A549 (cell line): ENCODE data around the gene KRT222. TPM values are rescaled to one million over a fixed set of nuclear protein-coding genes. Genes with fewer than 3 reads are reported as not detected.

Experiments
- ATAC-seq, 2 experiments: fragments of 200-7000 bp in 1 of 2; fragments of >200 bp in 1 of 2; cut with Nextera tagmentation in 1 of 2; cut with Tn5 transposase in 1 of 2; 3 replicates each; pipeline versions ENCODE4 v1.8.0 to v1.9.1; 2018 to 2020; ENCODE audit warnings: mild to moderate bottlenecking in 1 of 2, moderate library complexity in 1 of 2
- CTCF ChIA-PET: fragments of 300-600 bp; sonication (Branson Sonifier 250); formaldehyde crosslinking; extraction: SDS; loops from one replicate; lab custom pipeline; 2021; ENCODE audit warnings: antibody characterized with exemption, inconsistent platforms; lab: Yijun Ruan, JAX
- POLR2A ChIA-PET: fragments of 350-600 bp; formaldehyde crosslinking; extraction: SDS; loops from one replicate; lab custom pipeline; 2021; ENCODE audit warnings: antibody characterized with exemption, inconsistent platforms; lab: Yijun Ruan, JAX
- DNase-seq, 2 experiments: peaks; one replicate each; pipeline versions ENCODE4 v3.0.0 to v3.0.0-alpha.2; 2011 to 2016; ENCODE audit warnings: low read depth in 1 of 2, low spot score in 1 of 2
- FAIRE-seq: peaks from 2 replicates; lab custom pipeline; 2011; peaks lifted over from hg19 to GRCh38; lab: Jason Lieb, UNC
- H3K27ac ChIP-seq, 2 experiments: fragments of >200 bp; sonication (Bioruptor Twin); formaldehyde crosslinking; 3 replicates each; pipeline ENCODE4 v1.5.1; 2016 to 2017
- H3K4me1 ChIP-seq: fragments of >200 bp; sonication (Bioruptor Twin); formaldehyde crosslinking; 3 replicates; pipeline ENCODE4 v1.6.1; 2016
- H3K4me2 ChIP-seq: fragments of >200 bp; sonication (Bioruptor Twin); formaldehyde crosslinking; 3 replicates; pipeline ENCODE4 v1.6.1; 2016
- H3K4me3 ChIP-seq: fragments of >200 bp; sonication (Bioruptor Twin); formaldehyde crosslinking; 3 replicates; pipeline ENCODE4 v1.5.1; 2016
- H3K9me3 ChIP-seq: fragments of >200 bp; sonication (Bioruptor Twin); formaldehyde crosslinking; 3 replicates; pipeline ENCODE4 v1.6.1; 2016
- CBX8 ChIP-seq: fragments of 200-600 bp; sonication (generic); IDR thresholded peaks from 2 replicates; pipeline ENCODE4 v1.6.1; 2016
- CHD2 ChIP-seq: fragments of 150-350 bp; IDR thresholded peaks from 2 replicates; pipeline ENCODE4 v1.6.1; 2014; ENCODE audit warnings: low read length; ENCODE audit not compliant: partially characterized antibody
- EHF ChIP-seq: fragments of 250-450 bp; sonication (Bioruptor Pico); IDR thresholded peaks from 2 replicates; pipeline ENCODE4 v1.5.0; 2020; ENCODE audit warnings: mild to moderate bottlenecking
- EHMT2 ChIP-seq: fragments of 200-600 bp; sonication (generic); IDR thresholded peaks from 2 replicates; pipeline ENCODE4 v1.6.1; 2016; ENCODE audit warnings: antibody characterized with exemption, low read depth, mild to moderate bottlenecking, moderate library complexity
- ELK1 ChIP-seq: fragments of 150-350 bp; IDR thresholded peaks from 2 replicates; pipeline ENCODE4 v1.6.1; 2014; ENCODE audit warnings: low read depth, mild to moderate bottlenecking, low read length
- ESRRA ChIP-seq: fragments of 150-350 bp; IDR thresholded peaks from 2 replicates; pipeline ENCODE4 v1.6.1; 2014; ENCODE audit warnings: mild to moderate bottlenecking, low read length, borderline replicate concordance
- FOSB ChIP-seq: fragments of 250-450 bp; sonication (Bioruptor Pico); IDR thresholded peaks from 2 replicates; pipeline ENCODE4 v1.5.0; 2020; ENCODE audit warnings: mild to moderate bottlenecking, moderate library complexity
- GATA3 ChIP-seq: IDR thresholded peaks from 2 replicates; pipeline ENCODE4 v1.6.1; 2012; ENCODE audit warnings: borderline replicate concordance
- HDAC2 ChIP-seq: fragments of 200-600 bp; sonication (generic); IDR thresholded peaks from 2 replicates; pipeline ENCODE4 v1.6.1; 2016
- HEYL ChIP-seq: fragments of 250-450 bp; sonication (Bioruptor Pico); IDR thresholded peaks from 2 replicates; pipeline ENCODE4 v1.8.0; 2021; ENCODE audit warnings: mild to moderate bottlenecking, moderate library complexity
- JUN ChIP-seq, 2 experiments: fragments of >200 bp; sonication (Bioruptor Twin); formaldehyde crosslinking; IDR thresholded peaks; 2 replicates in 1 of 2; 3 replicates in 1 of 2; pipeline ENCODE4 v1.6.1; 2016 to 2017
- KDM5A ChIP-seq: fragments of 200-600 bp; sonication (generic); IDR thresholded peaks from 2 replicates; pipeline ENCODE4 v1.6.1; 2016; ENCODE audit warnings: antibody characterized with exemption, mild to moderate bottlenecking
- MAFK ChIP-seq: fragments of 450-650 bp; IDR thresholded peaks from 2 replicates; pipeline ENCODE4 v1.6.1; 2014; ENCODE audit not compliant: partially characterized antibody
- NR3C1 ChIP-seq: fragments of >200 bp; sonication (Bioruptor Twin); formaldehyde crosslinking; IDR thresholded peaks from 3 replicates; pipeline ENCODE4 v1.6.1; 2017
- POLR2A ChIP-seq: IDR thresholded peaks from 2 replicates; pipeline ENCODE4 v1.6.1; 2012; ENCODE audit warnings: mild to moderate bottlenecking, low read length
- POLR2AphosphoS2 ChIP-seq: conservative IDR thresholded peaks from 2 replicates; pipeline ENCODE4 v1.6.1; 2012; ENCODE audit warnings: low read length, improper control_type of control experiment, inconsistent platforms
- RCOR1 ChIP-seq: fragments of 150-350 bp; IDR thresholded peaks from 2 replicates; pipeline ENCODE4 v1.6.1; 2014; ENCODE audit warnings: antibody characterized with exemption, low read length, low read depth
- RNF2 ChIP-seq: fragments of 200-600 bp; sonication (generic); IDR thresholded peaks from 2 replicates; pipeline ENCODE4 v1.6.1; 2016; ENCODE audit warnings: low read depth, mild to moderate bottlenecking, antibody characterized with exemption, moderate library complexity, borderline replicate concordance
- TFCP2L1 ChIP-seq: fragments of 250-450 bp; sonication (Bioruptor Pico); IDR thresholded peaks from 2 replicates; pipeline ENCODE4 v1.5.0; 2021; ENCODE audit warnings: mild to moderate bottlenecking
- ZNF302 ChIP-seq: fragments of 250-450 bp; sonication (Bioruptor Pico); IDR thresholded peaks from 2 replicates; pipeline ENCODE4 v1.9.0; 2021; ENCODE audit warnings: inconsistent platforms, mild to moderate bottlenecking, moderate library complexity
- ZSCAN20 ChIP-seq: fragments of 250-450 bp; sonication (Bioruptor Pico); IDR thresholded peaks from 2 replicates; pipeline ENCODE4 v1.8.0; 2022; ENCODE audit warnings: mild to moderate bottlenecking, moderate library complexity
- WGBS: methylation state at CpG from one replicate; pipeline ENCODE4 v1.1.6; 2017; ENCODE audit errors: missing lambda C conversion rate; 5-methylcytosine and 5-hydroxymethylcytosine counted together
- polyA plus RNA-seq, 4 experiments: library from polyadenylated mRNA; depleted of rRNA in 3 of 4; stranded (reverse); fragments of >200 nt; fragmentation: RNase III in 1 of 4; extraction: RNeasy Plus Mini Kit Qiagen cat#74134 plus additional on column Dnase treatment in 1 of 4; gene quantifications; 2 replicates in 3 of 4; 3 replicates in 1 of 4; pipeline ENCODE4 v1.2.3, GENCODE V29; 2011 to 2017
- TF ChIP-seq, protein P1 (sequence below): IDR thresholded peaks from 2 replicates; pipeline ENCODE4 v1.6.1; 2012; ENCODE audit warnings: low read depth, borderline replicate concordance
- TF ChIP-seq, protein P2 (sequence below): fragments of 200-600 bp; sonication (generic); IDR thresholded peaks from 2 replicates; pipeline ENCODE4 v1.6.1; 2016; ENCODE audit warnings: antibody characterized with exemption, mild to moderate bottlenecking, moderate library complexity

KRT222 gene
- polyA plus RNA-seq, 2 of the 4 experiments (the other 2 are of a cell fraction), result 1.8 TPM

DNA sequence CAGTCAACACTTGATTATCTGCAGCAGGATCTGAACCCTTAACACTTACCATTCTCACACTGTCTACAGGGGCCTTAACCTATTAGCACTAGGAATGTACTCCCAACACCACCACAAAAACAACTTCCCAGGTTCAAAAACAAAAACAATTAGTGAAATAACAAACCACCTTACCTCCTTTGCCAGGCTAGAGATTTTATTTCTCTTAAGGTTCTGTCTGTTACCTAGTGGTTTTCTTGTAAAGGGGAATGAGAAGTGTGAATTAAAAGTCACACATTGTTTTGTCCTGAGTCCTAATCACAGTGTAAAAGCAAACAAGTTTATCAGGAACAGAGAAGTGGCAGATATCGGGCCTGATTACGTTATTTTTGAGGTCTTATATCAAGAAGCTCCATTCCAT, 27.0 kb downstream of the KRT222 start:
- POLR2A ChIA-PET, result interaction anchor here (0.6 kb wide), 1 partner anchor 11 kb away, joined by 3 read pairs; no protein-coding TSS in a partner anchor
- Histone ChIP-seq H3K9me3 (no peaks in the 10 kb centered on the region), H3K4me1 (no peaks in the 10 kb centered on the region), H3K4me3 (no peak overlapping the region), H3K4me2 (no peak overlapping the region), H3K27ac (no peak overlapping the region)
- no peak for FAIRE-seq
- 88% methylated on average over 2 of the region's 2 CpGs for WGBS
- TF ChIP-seq CBX8 (no peak), KDM5A (no peak), ESRRA (no peak), EHF (CRISPR knock-in tag) (no peak), HEYL (CRISPR knock-in tag) (no peak)
- ATAC-seq, result no peak
- CTCF ChIA-PET, result interaction anchor here (1.5 kb wide), 1 partner anchor 10 kb away, joined by 4 read pairs; no protein-coding TSS in a partner anchor
- DNase-seq, result no peak

DNA sequence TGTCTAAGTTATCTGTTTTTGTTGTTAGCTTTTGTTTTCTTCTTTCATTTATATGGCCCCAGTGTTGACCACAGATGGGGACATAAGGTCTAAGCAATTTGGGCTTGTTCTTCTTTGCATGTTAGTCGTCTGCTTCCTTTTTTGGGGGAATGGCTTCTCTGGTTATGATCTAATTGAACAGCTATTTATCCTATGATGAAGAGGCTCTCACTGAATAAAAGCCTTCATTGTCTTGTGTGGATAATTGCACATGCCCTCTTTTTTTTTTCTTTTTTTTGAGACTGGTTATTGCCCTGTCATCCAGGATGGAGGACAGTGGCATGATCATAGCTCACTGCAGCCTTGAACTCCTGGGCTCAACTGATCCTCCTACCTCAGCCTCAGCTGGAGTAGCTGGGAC, 31.1 kb downstream of the KRT222 start:
- H3K4me1 ChIP-seq, result no peaks in the 10 kb centered on the region
- POLR2A ChIA-PET, result interaction anchor here (0.6 to 1.0 kb wide), 2 partner anchors 11 to 18 kb away, joined by 3 to 4 read pairs; no protein-coding TSS in a partner anchor
- no peak for DNase-seq
- no peak overlapping the region for H3K4me3 ChIP-seq
- CTCF ChIA-PET, result interaction anchor here (0.6 to 12.6 kb wide), 10 partner anchors 8 to 1029 kb away, joined by 3 to 189 read pairs (median 5); partner anchors contain the start of gene KRTAP17-1
- H3K27ac ChIP-seq, result no peak overlapping the region
- TF ChIP-seq ELK1 (no peak), ESRRA (no peak), ZSCAN20 (CRISPR knock-in tag) (no peak), POLR2AphosphoS2 (no peak), RNF2 (no peak), EHMT2 (no peak)
- TF ChIP-seq, all 56 proteins: peak for 0
- Histone ChIP-seq H3K4me2 (no peak overlapping the region), H3K9me3 (no peaks in the 10 kb centered on the region)
- no peak for FAIRE-seq
- no peak for ATAC-seq
- WGBS, result 91% methylated on average over 1 of the region's 1 CpG

DNA sequence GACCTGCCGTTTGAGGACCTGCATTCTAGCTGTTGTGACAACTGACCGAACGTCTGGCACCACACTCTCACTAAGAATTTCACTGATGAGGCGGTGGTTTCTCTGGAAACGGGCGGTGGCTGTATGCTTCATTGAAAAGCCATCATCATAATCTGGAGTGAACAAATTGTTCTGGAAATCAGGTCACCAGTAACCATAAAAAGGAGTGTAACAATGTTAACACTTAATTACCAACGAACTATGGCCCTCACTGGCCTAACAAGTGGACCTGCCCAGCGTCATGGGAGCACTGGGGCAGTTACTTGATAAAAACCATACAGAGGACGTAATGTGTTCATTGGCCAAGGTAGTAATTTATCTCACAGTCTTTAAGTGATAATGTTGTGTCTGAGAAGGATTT, 32.8 kb downstream of the KRT222 start:
- Histone ChIP-seq H3K27ac (no peak overlapping the region), H3K4me3 (no peak overlapping the region), H3K4me1 (no peaks in the 10 kb centered on the region), H3K9me3 (no peaks in the 10 kb centered on the region), H3K4me2 (no peak overlapping the region)
- CTCF ChIA-PET, result interaction anchor here (1.1 to 12.6 kb wide), 3 partner anchors 8 to 1031 kb away, joined by 3 to 189 read pairs (median 6); no protein-coding TSS in a partner anchor
- ATAC-seq (no peak), FAIRE-seq (no peak), DNase-seq (no peak)
- POLR2A ChIA-PET, result no interaction called here
- 89% methylated on average over 9 of the region's 9 CpGs for WGBS
- TF ChIP-seq RCOR1 (no peak), ZNF302 (no peak), TFCP2L1 (no peak), KDM5A (no peak), EHMT2 (no peak), HDAC2 (no peak), ESRRA (no peak), MAFK (no peak), POLR2A (no peak), CHD2 (no peak), JUN (IDR thresholded peaks at IDR 0.05) (no peak), RNF2 (no peak), POLR2AphosphoS2 (no peak), FOSB (CRISPR knock-in tag) (no peak), GATA3 (no peak), NR3C1 (no peak)
- TF ChIP-seq, protein P1, sequence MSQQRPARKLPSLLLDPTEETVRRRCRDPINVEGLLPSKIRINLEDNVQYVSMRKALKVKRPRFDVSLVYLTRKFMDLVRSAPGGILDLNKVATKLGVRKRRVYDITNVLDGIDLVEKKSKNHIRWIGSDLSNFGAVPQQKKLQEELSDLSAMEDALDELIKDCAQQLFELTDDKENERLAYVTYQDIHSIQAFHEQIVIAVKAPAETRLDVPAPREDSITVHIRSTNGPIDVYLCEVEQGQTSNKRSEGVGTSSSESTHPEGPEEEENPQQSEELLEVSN, result no peak
- TF ChIP-seq, protein P2, sequence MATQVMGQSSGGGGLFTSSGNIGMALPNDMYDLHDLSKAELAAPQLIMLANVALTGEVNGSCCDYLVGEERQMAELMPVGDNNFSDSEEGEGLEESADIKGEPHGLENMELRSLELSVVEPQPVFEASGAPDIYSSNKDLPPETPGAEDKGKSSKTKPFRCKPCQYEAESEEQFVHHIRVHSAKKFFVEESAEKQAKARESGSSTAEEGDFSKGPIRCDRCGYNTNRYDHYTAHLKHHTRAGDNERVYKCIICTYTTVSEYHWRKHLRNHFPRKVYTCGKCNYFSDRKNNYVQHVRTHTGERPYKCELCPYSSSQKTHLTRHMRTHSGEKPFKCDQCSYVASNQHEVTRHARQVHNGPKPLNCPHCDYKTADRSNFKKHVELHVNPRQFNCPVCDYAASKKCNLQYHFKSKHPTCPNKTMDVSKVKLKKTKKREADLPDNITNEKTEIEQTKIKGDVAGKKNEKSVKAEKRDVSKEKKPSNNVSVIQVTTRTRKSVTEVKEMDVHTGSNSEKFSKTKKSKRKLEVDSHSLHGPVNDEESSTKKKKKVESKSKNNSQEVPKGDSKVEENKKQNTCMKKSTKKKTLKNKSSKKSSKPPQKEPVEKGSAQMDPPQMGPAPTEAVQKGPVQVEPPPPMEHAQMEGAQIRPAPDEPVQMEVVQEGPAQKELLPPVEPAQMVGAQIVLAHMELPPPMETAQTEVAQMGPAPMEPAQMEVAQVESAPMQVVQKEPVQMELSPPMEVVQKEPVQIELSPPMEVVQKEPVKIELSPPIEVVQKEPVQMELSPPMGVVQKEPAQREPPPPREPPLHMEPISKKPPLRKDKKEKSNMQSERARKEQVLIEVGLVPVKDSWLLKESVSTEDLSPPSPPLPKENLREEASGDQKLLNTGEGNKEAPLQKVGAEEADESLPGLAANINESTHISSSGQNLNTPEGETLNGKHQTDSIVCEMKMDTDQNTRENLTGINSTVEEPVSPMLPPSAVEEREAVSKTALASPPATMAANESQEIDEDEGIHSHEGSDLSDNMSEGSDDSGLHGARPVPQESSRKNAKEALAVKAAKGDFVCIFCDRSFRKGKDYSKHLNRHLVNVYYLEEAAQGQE, result no peak
